Choroid plexus epithelial cell (primary cell): Measurements from ENCODE around the gene CHRNB1.
A peak's percentile ranks its signal among the peaks of the same experiment; 100 is the strongest.
"Not testable (repeated sequence)": the region's sequence is repeated elsewhere in the genome, so short reads cannot be mapped to it uniquely, and the experiment has no call there.

Experiments
- DNase-seq: peaks from one replicate; pipeline ENCODE4 v3.0.0-alpha.2; 2010; ENCODE audit warnings: low read depth
- H3K4me3 ChIP-seq: 2 replicates; pipeline ENCODE4 v1.5.1; 2011; ENCODE audit warnings: low read depth, mild to moderate bottlenecking, control low read depth, low read length, moderate library complexity
- CTCF ChIP-seq: conservative IDR thresholded peaks from 2 replicates; pipeline ENCODE4 v1.5.1; 2011; ENCODE audit warnings: low read depth, mild to moderate bottlenecking, control low read depth, inconsistent platforms, low read length, moderate library complexity

The CHRNB1 gene

GRCh38 chr17:7468804-7469389, 24.0 kb downstream of the CHRNB1 start:
- DNase-seq, result peak; percentile 47
- H3K4me3 ChIP-seq, result no peak overlapping the region
- no peak for TF ChIP-seq CTCF

GRCh38 chr17:7469843-7470242, 25.0 kb downstream of the CHRNB1 start:
- H3K4me3 ChIP-seq, DNase-seq: not testable (repeated sequence)

- not testable (repeated sequence) for DNase-seq, H3K4me3 ChIP-seq
Observed at GRCh38 chr17:7470457-7470973, 25.7 kb downstream of the CHRNB1 start.

- DNase-seq, result no peak
- TF ChIP-seq CTCF, result no peak
- no peak overlapping the region for H3K4me3 ChIP-seq
Observed at GRCh38 chr17:7471729-7472128, 26.9 kb downstream of the CHRNB1 start.

GRCh38 chr17:7474767-7475166, 29.9 kb downstream of the CHRNB1 start:
- H3K4me3 ChIP-seq, DNase-seq: not testable (repeated sequence)

GRCh38 chr17:7475764-7476422, 31.0 kb downstream of the CHRNB1 start:
- DNase-seq, result no peak
- no peak overlapping the region for H3K4me3 ChIP-seq

GRCh38 chr17:7476494-7476893, 31.6 kb downstream of the CHRNB1 start:
- TF ChIP-seq CTCF, result peak; percentile 9
- DNase-seq, result peak; percentile 59
- H3K4me3 ChIP-seq, result no peak overlapping the region

More at GRCh38 chr17:7475764-7476422, 31.0 kb downstream of the CHRNB1 start:
- no peak for TF ChIP-seq CTCF

GRCh38 chr17:7476951-7477350, 32.1 kb downstream of the CHRNB1 start:
- TF ChIP-seq CTCF, result no peak
- no peak for DNase-seq
- H3K4me3 ChIP-seq, result no peak overlapping the region
